CD4-positive, alpha-beta T cell treated with Interleukin-17A for 4 hours (primary cell): ENCODE data around the gene TOX2.
A peak's percentile ranks its signal among the peaks of the same experiment; 100 is the strongest.
"Not testable (repeated sequence)": the region's sequence is repeated elsewhere in the genome, so short reads cannot be mapped to it uniquely, and the experiment has no call there.

Experiments
- DNase-seq: peaks from one replicate; pipeline ENCODE4 v3.0.0-alpha.2; 2020; ENCODE audit warnings: mixed read lengths

Gene TOX2

GRCh38 chr20:44038681-44039123, 124.0 kb downstream of the TOX2 start:
- no peak for DNase-seq

- DNase-seq = no peak
These were observed 124.5 kb downstream of the TOX2 start for GRCh38 chr20:44039147-44039546.

GRCh38 chr20:44039741-44040140, 125.1 kb downstream of the TOX2 start:
- no peak for DNase-seq

- no peak for DNase-seq
These were observed 125.7 kb downstream of the TOX2 start for GRCh38 chr20:44040202-44040915.

- DNase-seq = no peak
These were observed 126.3 kb downstream of the TOX2 start for GRCh38 chr20:44041001-44041400.

GRCh38 chr20:44044712-44045111, 130.1 kb downstream of the TOX2 start:
- not testable (repeated sequence) for DNase-seq

GRCh38 chr20:44050327-44050726, 135.7 kb downstream of the TOX2 start:
- no peak for DNase-seq

- DNase-seq = no peak
These were observed 136.4 kb downstream of the TOX2 start for GRCh38 chr20:44050925-44051660.

GRCh38 chr20:44051661-44052000, 137.0 kb downstream of the TOX2 start:
- DNase-seq = no peak

GRCh38 chr20:44052166-44052565, 137.5 kb downstream of the TOX2 start:
- no peak for DNase-seq

GRCh38 chr20:44053046-44053445, 138.4 kb downstream of the TOX2 start:
- no peak for DNase-seq

- no peak for DNase-seq
These were observed 139.5 kb downstream of the TOX2 start for GRCh38 chr20:44054118-44054517.

- DNase-seq = no peak
These were observed 140.2 kb downstream of the TOX2 start for GRCh38 chr20:44054849-44055248.

- DNase-seq = peak; percentile 80
These were observed 141.5 kb downstream of the TOX2 start for GRCh38 chr20:44056010-44056698.

- no peak for DNase-seq
These were observed 143.3 kb downstream of the TOX2 start for GRCh38 chr20:44057698-44058675.

GRCh38 chr20:44064501-44065400, 150.1 kb downstream of the TOX2 start:
- DNase-seq = no peak

- DNase-seq = no peak
These were observed 151.0 kb downstream of the TOX2 start for GRCh38 chr20:44065401-44066340.

GRCh38 chr20:44066645-44067606, 152.3 kb downstream of the TOX2 start:
- no peak for DNase-seq

GRCh38 chr20:44067650-44068081, 153.0 kb downstream of the TOX2 start:
- no peak for DNase-seq
